Activated CD4-positive, CD25-positive, alpha-beta regulatory T cell treated with anti-CD3 and anti-CD28 coated beads, Interleukin-2, amount 50 U/mL, for 24 hours (primary cell): ENCODE data around the gene RNF180.
"Not testable (repeated sequence)": the region's sequence is repeated elsewhere in the genome, so short reads cannot be mapped to it uniquely, and the experiment has no call there.

Experiments used
- ATAC-seq, 2 donors: fragments of 150-1000 bp; cut with Tn5 transposase; one replicate each; pipeline ENCODE4 v1.10.0; 2021; ENCODE audit warnings: mild to moderate bottlenecking in 1 of 2, moderate library complexity in 1 of 2

Gene RNF180

DNA sequence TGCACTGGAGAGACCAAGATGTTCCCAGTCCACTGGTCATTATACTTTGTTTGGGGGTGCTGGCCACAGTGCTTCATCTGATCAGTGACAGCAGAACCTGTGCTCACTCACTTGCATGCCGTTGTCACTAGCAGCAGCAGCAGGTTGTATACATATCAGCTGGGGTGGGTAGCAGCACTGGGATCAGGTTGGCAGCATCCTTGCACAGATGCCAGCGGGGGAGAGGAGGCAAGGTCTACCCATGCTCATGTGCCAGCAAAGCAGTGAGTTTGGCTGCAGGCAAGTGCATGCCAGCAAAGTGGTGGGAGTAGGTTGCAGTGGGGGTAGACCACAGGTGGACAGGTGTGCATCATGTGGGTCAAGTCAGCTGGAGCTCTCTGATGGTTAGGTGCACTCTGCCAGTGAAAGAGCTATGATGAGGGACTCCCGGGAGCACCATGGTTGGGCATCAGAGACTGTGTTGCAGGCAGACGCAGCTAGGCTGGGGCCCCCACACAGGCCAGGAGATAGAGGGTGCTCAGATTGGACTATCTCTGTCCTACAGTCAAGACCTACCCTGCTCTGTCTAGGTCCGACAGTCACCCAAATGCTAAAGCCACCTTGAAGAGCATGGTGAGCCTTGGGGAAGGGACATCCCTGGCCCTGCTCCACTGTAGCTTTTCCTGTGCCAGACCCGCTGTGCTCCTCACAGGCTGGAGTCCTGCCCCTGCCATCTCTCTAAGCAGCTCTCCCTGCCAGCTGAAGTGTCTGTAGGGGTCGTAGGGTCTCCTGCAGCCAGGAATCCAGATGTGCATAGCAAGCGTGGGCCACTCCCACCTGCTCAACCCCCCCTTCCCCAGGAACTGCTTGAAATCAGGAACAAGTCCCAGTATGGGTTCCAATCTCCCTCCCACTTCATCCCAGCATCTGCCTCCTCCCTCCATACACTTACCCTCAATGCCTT lies 119.8 kb downstream of the RNF180 start:
- ATAC-seq, result no peak

DNA sequence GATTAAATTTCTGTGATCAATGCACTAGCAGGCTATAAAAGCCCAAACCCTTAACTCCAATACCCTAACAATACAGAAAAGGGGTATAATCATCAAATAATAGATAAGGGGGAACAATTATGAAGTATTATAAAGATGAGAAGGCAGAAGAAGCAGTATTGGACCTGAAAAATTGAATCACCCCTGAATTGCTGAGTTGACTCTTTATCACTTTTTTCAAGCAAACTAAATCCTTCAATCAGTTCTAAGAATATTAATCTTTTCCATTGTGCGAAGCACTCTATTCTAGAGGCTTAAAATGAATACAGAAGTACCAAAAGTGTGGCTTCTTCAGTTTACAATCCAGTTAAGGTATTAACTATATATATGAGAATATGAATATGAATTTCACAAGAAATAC lies 120.7 kb downstream of the RNF180 start:
- ATAC-seq, result no peak

DNA sequence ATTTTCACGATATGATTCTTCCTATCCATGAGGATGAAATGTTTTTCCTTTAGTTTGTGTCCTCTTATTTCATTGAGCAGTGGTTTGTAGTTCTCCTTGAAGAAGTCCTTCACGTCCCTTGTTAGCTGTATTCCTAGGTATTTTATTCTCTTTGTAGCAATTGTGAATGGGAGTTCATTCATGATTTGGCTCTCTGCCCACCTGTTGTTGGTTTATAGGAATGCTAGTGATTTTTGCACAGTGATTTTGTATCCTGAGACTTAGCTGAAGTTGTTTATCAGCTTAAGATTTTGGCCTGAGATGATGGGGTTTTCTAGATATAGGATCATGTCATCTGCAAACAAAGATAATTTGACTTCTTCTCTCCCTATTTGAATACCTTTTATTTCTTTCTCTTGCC lies 122.9 kb downstream of the RNF180 start:
- not testable (repeated sequence) for ATAC-seq

DNA sequence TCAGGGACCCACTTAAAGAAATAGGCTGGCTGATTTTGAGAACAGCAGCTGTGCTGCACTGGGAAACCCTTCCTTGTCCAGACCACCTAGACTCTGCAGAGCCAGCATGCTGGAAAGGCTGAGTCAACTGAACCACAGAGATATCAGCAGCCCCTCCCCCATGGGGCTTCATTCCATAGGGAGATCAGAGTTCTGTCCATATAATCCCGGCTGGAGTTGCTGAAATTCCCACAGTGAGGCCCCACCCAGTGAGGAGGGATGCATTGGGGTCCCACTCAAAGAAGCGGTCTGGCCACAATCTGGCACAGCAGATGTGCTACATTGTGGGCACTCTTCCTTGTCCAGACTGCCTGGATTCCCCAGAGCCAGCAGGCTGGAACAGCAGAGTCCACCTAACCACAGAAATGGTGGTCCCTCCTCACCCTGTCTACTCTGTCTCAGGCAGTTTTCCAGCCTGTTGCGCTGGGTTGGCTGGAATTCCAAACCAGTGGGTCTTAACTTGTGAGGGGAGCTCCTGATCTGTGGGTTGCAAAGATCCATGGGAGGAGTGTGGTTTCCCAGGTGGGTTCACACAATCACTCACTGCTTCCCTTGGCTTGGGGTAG lies 127.1 kb downstream of the RNF180 start:
- ATAC-seq, result no peak

DNA sequence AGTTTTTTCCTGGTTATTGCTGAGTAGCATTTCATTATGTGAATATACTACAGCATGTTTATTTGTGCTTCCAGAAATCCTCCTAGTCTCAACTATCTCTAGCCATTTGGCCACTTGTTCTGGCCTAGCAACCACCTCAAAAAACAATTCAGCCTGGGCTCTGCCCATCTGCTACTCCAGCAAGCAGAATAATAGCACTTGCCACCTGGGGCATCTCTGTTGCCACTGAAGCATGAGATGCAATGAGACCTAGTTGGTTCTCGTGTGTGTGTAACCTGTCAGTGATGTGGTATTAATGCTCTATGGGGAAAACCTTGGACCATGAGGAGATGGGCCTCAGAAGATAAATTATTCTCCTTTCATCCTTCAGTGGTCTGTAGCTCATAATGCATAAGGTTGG lies 129.5 kb downstream of the RNF180 start:
- no peak for ATAC-seq

DNA sequence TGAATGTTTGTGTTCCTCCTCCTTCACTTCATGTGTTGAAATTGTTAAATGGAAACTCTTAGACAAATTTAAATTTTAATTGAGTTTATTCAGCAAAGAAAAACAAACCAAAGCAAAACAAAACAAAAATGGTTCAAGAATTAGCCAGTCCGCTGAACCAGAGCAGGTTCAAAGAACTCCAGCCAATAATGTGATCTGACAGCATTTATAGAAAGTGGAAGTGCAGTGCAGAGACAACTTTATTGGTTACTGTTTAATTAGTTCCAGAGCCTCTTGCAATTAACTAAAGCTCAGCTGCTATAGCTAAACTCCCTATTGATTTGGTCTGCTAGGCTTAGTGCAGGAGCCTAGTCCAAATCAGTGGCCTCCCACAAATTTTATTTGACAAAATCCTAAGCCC lies 132.9 kb downstream of the RNF180 start:
- no peak for ATAC-seq

DNA sequence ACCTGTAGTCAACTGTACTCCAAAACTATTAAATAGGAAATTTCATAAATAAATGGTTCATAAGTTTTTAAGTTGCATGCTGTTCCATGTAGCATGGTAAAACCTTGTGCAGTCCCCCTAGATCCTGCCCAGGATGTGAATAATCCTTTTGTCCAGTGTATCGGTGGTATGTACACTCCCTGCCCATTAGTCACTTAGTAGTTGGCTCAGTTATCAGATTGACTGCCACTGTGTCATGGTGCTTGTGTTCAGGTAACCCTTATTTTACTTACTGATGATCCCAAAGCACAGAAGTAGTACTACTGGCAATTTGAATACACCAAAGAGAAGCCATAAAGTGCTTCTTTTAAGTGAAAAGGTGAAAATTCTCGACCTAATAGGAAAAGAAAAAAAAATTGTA lies 134.2 kb downstream of the RNF180 start:
- no peak for ATAC-seq

DNA sequence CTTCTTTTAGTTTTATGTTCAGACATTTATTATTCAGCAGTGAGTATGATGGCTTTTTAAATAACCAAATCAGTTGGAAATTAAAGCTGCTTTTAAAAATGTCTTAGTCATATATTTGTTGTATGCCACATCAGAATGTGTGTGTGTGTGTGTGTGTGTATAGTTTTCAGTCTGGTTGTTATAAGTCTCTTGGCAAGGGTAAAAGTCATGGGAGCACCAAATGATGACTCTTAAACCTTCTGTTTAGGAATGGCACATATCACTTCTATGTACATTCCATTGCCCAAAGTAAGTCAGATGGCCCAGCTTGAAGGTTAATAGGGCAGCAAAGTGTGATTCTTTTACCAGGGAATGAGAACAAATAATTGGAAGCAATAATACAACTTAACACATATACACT lies 135.9 kb downstream of the RNF180 start:
- no peak for ATAC-seq

DNA sequence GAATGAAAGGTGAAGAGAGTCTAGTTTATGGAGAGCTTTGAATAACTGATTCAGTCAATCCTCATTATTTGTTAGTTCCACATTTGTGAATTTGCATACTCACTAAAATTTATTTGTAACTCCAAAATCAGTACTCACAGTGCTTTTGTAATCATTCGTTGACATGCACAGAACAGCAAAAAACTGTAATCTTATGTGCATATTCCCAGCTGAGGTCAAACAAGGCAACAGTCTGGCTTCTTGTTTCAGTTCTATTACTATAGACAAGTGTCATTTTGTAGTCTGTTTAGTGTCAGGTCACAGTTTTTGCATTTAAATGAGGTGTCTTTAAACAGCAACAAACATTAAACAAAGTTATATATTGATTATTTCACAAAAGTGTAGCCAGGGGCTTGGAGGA lies 142.5 kb downstream of the RNF180 start:
- no peak for ATAC-seq

DNA sequence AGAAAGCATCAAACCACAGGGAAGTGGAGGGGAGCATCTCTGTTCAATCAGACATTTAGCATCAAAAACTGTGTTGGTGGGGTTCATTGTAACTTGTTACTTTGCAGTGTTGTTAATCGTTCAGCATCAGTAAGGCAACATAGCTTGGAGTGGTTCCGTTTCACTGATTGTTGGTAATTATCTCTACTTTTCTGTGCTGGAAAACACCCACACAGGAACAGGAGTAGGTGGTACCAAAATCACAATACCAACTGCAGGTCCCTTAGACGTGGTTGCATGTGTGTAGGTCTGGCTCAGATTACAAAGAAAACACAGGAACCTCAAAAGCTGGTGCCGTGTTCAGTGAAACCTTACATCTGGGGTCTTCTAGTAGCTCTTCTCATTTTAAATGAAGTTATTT lies 146.8 kb downstream of the RNF180 start:
- ATAC-seq, result no peak

DNA sequence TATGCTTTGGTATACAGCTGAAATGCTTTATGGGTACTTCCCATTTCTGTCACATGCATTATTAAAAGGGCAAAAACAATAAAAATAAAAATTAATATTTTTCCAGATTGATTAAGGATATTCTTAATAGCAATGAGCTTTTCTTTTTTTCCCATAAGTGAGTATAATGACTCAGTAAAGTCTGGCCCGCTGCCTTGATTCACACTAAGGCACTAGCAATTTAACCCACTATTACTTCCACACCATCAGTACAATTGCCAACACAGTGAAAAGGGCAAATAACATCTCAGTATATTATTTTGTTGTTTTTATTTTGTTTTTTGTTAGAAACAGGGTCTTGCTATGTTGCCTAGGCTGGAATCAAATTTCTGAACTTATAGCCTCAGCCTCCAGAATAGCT lies 150.1 kb downstream of the RNF180 start:
- ATAC-seq, result no peak

DNA sequence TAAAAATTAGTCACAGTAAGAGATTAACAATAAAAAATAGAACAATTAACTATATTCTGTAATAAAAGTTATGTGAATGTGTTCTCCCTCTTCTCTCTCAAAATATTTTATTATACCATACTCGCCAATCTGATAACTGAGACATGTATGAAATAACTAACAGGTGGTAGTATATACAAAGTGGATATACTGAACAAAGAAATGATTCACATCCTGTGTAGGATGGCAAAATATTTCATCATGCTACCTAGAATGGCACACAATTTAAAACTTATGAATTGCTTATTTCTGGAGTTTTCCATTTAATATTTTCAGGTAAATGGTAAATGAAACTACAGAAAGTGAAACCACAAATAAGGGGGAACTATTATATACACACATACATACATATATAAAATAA lies 152.5 kb downstream of the RNF180 start:
- no peak for ATAC-seq

DNA sequence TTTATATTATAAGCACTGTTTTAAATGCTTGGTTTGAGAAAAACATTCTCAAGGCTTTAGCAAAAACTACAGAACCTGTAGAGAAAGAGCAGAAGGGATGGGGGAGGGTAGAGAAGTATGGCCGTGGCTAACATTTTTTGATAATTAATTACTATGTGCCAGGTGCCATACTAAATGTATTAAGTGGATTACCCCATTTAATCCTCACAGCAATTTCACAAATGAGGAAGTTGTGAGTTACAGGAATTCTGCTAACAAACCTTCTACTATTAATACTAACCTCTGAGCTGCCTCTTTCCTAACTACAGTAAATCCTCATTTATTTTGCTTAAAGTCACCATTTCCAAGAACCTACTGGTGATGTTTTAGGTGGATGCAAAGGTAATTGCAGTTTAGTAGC lies 157.9 kb downstream of the RNF180 start:
- no peak for ATAC-seq

DNA sequence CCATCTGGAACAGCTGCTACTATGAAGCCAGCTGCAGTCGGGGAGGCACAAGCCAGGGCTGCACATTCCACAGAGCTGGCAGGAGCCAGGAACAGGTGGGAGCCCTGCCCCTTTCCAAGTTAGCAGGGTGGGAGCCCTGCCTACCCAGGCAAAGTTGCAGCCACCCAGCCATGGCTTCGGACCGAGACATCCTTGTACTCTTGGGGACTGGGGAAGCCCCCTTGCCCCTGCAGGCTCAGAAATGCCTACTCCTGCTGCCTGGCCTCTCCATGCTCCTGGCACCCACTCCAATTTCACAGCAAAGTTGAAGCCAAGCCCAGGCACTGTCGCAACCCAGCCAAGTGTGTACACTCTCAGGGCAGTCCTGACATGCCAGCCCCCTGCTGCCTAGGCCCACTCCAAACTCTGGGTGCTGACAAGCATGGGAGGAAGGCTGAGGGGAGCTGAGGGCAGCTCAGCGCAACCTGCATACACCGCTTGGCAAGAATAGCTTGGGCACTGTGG lies 165.1 kb downstream of the RNF180 start:
- no peak for ATAC-seq

DNA sequence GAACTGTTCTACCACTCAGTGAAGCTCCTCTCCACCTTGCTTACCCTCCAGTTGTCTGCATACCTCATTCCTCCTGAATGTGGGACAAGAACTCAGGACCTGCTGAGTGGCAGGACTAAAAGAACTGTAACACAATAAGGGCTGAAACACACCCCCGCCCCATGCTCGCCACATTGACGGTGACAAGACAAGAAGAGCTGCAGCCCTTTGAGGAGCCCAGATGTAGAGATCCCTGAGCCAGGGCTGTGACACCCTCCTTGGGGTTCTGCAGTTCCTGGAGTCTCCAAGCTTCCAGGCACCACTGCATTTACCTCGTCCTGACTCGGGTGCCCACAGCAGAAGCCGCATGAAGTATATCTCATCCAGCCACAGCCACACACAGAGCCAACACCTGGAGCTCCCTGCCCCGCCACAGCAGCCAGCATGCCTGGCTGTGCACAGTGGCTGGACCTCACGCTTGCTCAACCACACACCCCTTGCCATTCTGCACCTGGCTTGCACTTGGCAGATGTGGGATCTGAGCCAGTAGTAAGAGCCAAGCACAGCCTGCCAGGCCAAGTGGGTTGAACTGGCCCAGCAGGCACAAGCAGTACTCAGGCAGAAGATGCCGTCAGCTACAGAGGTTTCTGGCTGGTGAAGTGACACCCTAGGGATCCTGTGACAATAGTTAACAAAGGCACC lies 166.1 kb downstream of the RNF180 start:
- no peak for ATAC-seq

DNA sequence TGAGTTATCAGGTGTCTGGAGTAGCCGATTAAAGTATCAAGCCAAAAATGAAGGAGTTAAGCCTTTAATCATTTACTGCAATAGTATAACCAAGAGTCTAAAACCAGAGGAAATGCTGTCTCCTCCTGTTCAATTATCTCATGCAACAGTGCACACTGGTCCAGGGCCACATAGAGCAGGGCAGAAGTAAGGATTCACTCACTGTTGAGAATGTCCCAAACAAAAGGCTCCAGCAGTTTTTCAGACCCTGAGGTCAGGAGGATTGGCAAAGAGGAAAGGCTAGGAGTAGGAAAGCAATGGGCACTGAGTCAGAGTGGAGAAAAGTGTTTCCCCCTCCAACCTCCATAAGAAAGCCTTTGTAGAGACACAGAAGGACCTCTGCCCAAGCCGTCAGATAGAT lies 168.2 kb downstream of the RNF180 start:
- ATAC-seq, result no peak

DNA sequence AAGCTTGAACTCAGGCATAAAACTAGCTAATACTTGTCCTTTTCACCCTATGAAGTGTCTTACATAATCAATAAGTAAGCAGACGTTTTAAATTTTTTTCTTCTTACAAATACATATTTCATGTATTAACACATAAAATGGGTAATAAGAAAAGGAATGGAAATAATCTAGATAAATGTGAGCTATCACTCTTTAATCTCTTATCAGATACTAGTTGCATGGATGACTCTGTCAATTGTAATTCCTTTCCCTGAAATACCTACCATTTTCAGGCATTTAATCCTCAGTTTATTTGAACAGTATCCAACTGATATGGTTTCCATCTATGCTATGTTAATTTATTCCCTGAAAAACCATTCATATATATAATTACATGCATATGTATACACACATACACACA lies 174.1 kb downstream of the RNF180 start:
- ATAC-seq, result no peak

DNA sequence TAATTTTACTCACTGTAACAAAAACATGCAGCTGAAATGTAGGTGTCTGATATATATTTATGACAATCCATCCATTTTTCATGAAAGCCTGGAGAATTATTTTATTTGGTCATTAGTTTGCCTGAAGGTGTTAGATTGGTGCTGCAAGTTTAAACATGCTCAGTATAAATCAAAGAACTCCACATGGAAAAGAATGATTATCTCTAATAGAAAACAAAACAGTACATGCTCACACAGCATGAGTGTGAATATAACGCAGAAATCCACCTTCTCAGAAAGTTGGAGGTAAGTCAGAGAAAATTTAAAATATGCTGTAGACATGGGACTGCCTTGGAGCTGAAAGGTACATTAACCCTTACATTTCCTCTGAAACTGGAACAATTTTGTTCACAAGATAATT lies 174.7 kb downstream of the RNF180 start:
- no peak for ATAC-seq

DNA sequence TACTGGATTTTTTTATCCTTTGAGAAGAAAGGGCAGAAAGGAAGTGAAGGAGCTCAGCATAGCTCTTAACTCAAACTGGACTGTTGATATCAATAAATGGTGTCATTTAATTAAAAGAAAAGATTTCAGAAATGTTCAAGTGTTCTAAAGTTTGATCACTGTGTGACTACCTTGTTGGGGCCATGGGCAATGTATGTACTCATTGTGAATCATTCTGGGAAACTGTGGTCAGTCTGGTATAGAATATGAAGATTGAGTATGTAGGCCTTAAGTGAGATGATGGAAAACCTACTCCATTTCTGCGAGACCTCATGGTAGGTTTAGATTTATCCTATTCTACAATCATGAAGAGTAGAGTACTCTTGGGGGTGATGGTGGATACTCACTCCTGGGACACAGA lies 175.7 kb downstream of the RNF180 start:
- ATAC-seq, result no peak

DNA sequence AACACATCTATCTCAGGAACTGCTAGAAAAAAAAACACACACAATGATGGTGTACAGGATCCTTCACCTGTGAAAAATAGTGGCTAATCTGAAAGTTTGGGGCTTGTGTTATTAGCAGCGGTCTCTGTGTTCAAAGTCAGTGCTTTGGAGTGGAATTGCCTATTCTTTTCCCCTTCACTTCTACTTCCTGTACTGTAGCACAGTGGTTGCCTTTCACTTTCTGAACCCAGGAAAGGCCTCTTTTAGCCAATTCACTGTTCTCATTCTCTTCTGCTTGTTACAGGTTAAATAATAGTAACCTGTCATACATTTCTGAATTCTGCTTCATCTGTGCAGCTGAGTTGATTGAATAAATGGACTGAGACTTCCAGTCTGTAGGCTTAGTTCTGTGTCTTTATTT lies 178.9 kb downstream of the RNF180 start:
- no peak for ATAC-seq

DNA sequence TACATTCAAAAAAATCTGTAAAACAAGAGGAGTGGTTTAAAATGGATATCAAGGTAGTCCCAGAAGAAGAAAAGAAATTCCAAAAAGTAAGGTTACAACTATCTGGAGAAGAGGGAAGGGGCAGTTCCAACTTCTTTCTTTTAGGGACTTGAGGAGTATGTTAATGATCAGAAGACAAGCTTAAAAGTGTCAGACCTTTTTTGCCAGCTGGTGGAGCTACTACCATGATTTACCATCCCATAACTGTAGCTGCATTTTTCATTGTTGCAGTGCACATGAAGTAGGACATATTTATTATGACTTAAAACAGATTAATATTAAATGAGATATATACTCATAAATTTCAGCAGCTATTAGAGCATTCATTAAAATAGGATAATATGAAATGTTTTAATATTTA lies 181.7 kb downstream of the RNF180 start:
- ATAC-seq, result no peak

DNA sequence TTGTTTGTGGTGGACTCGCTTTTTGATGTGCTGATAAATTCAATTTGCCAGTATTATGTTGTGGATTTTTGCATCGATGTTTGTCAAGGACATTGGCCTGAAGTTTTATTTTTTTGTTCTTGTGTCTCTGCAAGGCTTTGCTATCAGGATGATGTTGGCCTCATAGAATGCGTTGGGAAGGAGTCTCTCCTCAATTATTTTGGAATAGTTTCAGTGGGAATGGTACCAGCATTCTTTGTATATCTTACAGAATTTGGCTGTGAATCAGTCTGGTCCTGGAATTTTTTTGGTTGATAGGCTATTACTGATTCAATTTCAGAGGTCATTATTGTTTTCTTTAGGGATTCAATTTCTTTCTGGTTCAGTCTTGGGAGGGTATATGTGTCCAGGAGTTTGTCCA lies 198.8 kb downstream of the RNF180 start:
- no peak for ATAC-seq

DNA sequence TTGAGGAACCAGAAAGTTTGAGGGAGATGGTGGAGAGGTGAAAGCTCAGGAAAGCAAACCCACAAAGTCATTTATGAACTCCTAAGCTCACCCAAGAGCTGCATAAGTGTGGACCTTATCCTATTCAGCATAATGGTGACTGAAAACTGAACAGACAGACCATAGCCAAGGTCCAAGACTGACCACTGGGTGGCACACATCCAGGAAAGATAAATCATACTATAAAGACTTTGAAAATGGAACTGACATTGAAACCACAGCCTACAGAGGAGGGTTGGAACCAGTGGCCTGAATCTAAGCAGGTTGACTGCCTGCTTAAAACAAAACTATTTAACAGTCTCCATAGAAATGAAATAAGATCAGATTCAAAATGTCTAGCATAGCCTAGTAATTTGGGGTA lies 219.1 kb downstream of the RNF180 start:
- ATAC-seq, result no peak

DNA sequence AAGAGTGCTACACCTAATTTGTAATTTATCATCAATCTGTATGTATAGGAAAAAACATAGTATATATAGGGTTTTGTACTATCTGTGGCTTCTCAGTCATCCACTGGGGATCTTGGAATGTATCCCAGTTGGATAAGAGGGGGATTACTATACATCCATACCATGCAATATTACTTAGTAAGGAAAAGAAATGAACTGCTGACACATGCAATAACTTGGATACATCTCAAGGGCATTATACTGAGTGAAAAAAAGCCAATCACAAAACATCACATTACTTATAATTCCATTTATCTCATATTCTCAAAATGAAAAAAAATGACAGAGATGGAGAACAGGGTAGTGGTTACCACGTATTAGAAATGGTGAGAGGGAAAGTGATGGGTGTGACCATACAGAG lies 231.9 kb downstream of the RNF180 start:
- ATAC-seq, result no peak
